GM18907 (cell line): ENCODE measurements around the gene RNASEH2B.

ENCODE experiments used
- ATAC-seq: cut with Tn5 transposase; IDR thresholded peaks from one replicate; pipeline ENCODE4 v1.9.1; 2021; ENCODE audit warnings: mild to moderate bottlenecking, moderate library complexity; ENCODE audit not compliant: unreplicated experiment

RNASEH2B gene

GRCh38 chr13:50905256-50905655, 4.3 kb upstream of the RNASEH2B start:
- no peak for ATAC-seq

GRCh38 chr13:50907781-50908180, 1.8 kb upstream of the RNASEH2B start:
- no peak for ATAC-seq

GRCh38 chr13:50908371-50908770, 1.2 kb upstream of the RNASEH2B start:
- no peak for ATAC-seq

GRCh38 chr13:50910485-50910805, 854 bp downstream of the RNASEH2B start:
- peak; percentile 10 for ATAC-seq

- ATAC-seq: no peak
Observed at GRCh38 chr13:50911081-50911631, 1.6 kb downstream of the RNASEH2B start.

GRCh38 chr13:50911937-50912795, 2.6 kb downstream of the RNASEH2B start:
- peak; percentile 55 for ATAC-seq

GRCh38 chr13:50912851-50913250, 3.3 kb downstream of the RNASEH2B start:
- ATAC-seq: no peak

GRCh38 chr13:50914176-50914700, 4.6 kb downstream of the RNASEH2B start:
- no peak for ATAC-seq

- peak; percentile 40 for ATAC-seq
Observed at GRCh38 chr13:50914848-50915247, 5.3 kb downstream of the RNASEH2B start.

GRCh38 chr13:50915565-50915964, 6.0 kb downstream of the RNASEH2B start:
- no peak for ATAC-seq

- no peak for ATAC-seq
Observed at GRCh38 chr13:50916701-50917184, 7.2 kb downstream of the RNASEH2B start.

GRCh38 chr13:50917572-50917971, 8.0 kb downstream of the RNASEH2B start:
- ATAC-seq: no peak

GRCh38 chr13:50918567-50918966, 9.0 kb downstream of the RNASEH2B start:
- ATAC-seq: no peak

GRCh38 chr13:50919277-50919676, 9.7 kb downstream of the RNASEH2B start:
- no peak for ATAC-seq

GRCh38 chr13:50921706-50922105, 12.1 kb downstream of the RNASEH2B start:
- no peak for ATAC-seq

- no peak for ATAC-seq
Observed at GRCh38 chr13:50923272-50923671, 13.7 kb downstream of the RNASEH2B start.

- no peak for ATAC-seq
Observed at GRCh38 chr13:50924025-50924424, 14.4 kb downstream of the RNASEH2B start.

- no peak for ATAC-seq
Observed at GRCh38 chr13:50927701-50928100, 18.1 kb downstream of the RNASEH2B start.

GRCh38 chr13:50928102-50928501, 18.5 kb downstream of the RNASEH2B start:
- no peak for ATAC-seq

- ATAC-seq: no peak
Observed at GRCh38 chr13:50928659-50929462, 19.3 kb downstream of the RNASEH2B start.

- no peak for ATAC-seq
Observed at GRCh38 chr13:50932091-50932490, 22.5 kb downstream of the RNASEH2B start.
